ENCODE measurements around the gene CLCN3. TPM values are rescaled to one million over a fixed set of nuclear protein-coding genes. Genes with fewer than 3 reads are reported as not detected.

The CLCN3 gene
- total and polyA plus RNA-seq, 9 of the 15 experiments (the other 6 are each of a cell fraction or from before 2014, with no cell fraction given): 12.7 to 60.6 (median 38.5) TPM

- ChIA-PET POLR2A (interaction anchor here (0.6 to 0.7 kb wide), 2 partner anchors 128 to 286 kb away, joined by 3 read pairs; no protein-coding TSS in a partner anchor), CTCF (ENCODE audit: low intra/inter-chr PET ratio) (no interaction called here)
- H3K36me3 ChIP-seq (ENCODE audit: control insufficient read depth, insufficient read depth, low read length): peaks cover 13% of the 10 kb centered on the region; the same call in 2 of the 3 replicates
- no peaks in the 10 kb centered on the region for H4K20me1 ChIP-seq (replicated peaks; ENCODE audit: control insufficient read depth, insufficient read depth, low read length)
- no peaks in the 10 kb centered on the region; the same call in 1 of the 2 replicates for H3K9me3 ChIP-seq (replicated peaks; ENCODE audit: control insufficient read depth, insufficient read depth, low read depth, low read length)
- H3K4me1 ChIP-seq (replicated peaks in 1 of 2; ENCODE audit: control insufficient read depth in 2 of 2, insufficient read depth in 2 of 2, low read length in 2 of 2): peaks cover 4 to 20% of the 10 kb centered on the region in 2 experiments; a peak in 3 of 5 replicates
- TF ChIP-seq MTA3 (IDR thresholded peaks at IDR 0.05; ENCODE audit: borderline replicate concordance) (no peak), NR2C1 (IDR thresholded peaks at IDR 0.05) (0 out of 2 replicates have a peak, but pooled peaks have one; percentile 41), NR2C1 (tag; IDR thresholded peaks at IDR 0.05) (no peak)
- no peak overlapping the region for H2AFZ ChIP-seq (ENCODE audit: low read depth, low read length)
- H3K27ac ChIP-seq (ENCODE audit: extremely low read depth, low read depth, low read length): no peak overlapping the region
- no TSS peak for BruUV-seq (replicated peaks)
- H3K4me2 ChIP-seq (ENCODE audit: insufficient read depth, low read length): no peak overlapping the region
- H3K4me3 ChIP-seq: no peak overlapping the region
- in situ Hi-C loops (cut with MboI) (no loop called here), intact Hi-C loops (cut with micrococcal nuclease) (no loop called here)
- H3K9ac ChIP-seq (ENCODE audit: insufficient read depth in 1 of 2, low read depth in 2 of 2, low read length in 2 of 2): no peak overlapping the region
- FAIRE-seq: no peak
- H3K79me2 ChIP-seq (ENCODE audit: control insufficient read depth, insufficient read depth, low read length): peaks cover 81% of the 10 kb centered on the region
- no peaks in the 10 kb centered on the region for H3K27me3 ChIP-seq (ENCODE audit: control insufficient read depth in 2 of 2, insufficient read depth in 2 of 2, low read length in 2 of 2)
- no peaks in the 10 kb centered on the region for H3K9me1 ChIP-seq (ENCODE audit: control insufficient read depth, insufficient read depth, low read length)
- no peak for DNase-seq (ENCODE audit: extremely low read depth in 1 of 4, low spot score in 3 of 4)
- no peak for ATAC-seq
Measured at GRCh38 chr4:169652535-169652934, 32.2 kb downstream of the CLCN3 start.

GRCh38 chr4:169655401-169655800 is 35.0 kb downstream of the CLCN3 start:
- TF ChIP-seq ZNF121 (CRISPR knock-in tag; conservative IDR thresholded peaks at IDR 0.05) (peak; percentile 97), CBX3 (IDR thresholded peaks at IDR 0.05; ENCODE audit: borderline replicate concordance in 1 of 2, low read length in 2 of 2) (peak in 1 of 2 experiments; percentile 57; a peak in 2 of 3 replicates), ZNF586 (CRISPR knock-in tag; conservative IDR thresholded peaks at IDR 0.05) (no peak), CSDE1 (IDR thresholded peaks at IDR 0.05) (no peak), KDM1A (IDR thresholded peaks at IDR 0.05) (peak; percentile 38 to 41; a peak in 2 of 4 replicates), RBM25 (IDR thresholded peaks at IDR 0.05; ENCODE audit: low read depth, low read length, severe bottlenecking) (peak; percentile 47), BCOR (IDR thresholded peaks at IDR 0.05) (peak; percentile 56; the same call in 1 of the 2 replicates), FIP1L1 (IDR thresholded peaks at IDR 0.05; ENCODE audit: low read depth, low read length, poor library complexity, severe bottlenecking) (no peak)
- BruUV-seq (replicated peaks): no TSS peak
- Histone ChIP-seq H3K9me3 (replicated peaks; ENCODE audit: control insufficient read depth, insufficient read depth, low read depth, low read length) (no peaks in the 10 kb centered on the region; the same call in 1 of the 2 replicates), H3K4me2 (ENCODE audit: insufficient read depth, low read length) (no peak overlapping the region), H3K9me1 (ENCODE audit: control insufficient read depth, insufficient read depth, low read length) (no peaks in the 10 kb centered on the region), H3K9ac (ENCODE audit: insufficient read depth in 1 of 2, low read depth in 2 of 2, low read length in 2 of 2) (no peak overlapping the region), H3K27me3 (ENCODE audit: control insufficient read depth in 2 of 2, insufficient read depth in 2 of 2, low read length in 2 of 2) (no peaks in the 10 kb centered on the region), H4K20me1 (replicated peaks; ENCODE audit: control insufficient read depth, insufficient read depth, low read length) (no peaks in the 10 kb centered on the region), H3K27ac (ENCODE audit: extremely low read depth, low read depth, low read length) (no peak overlapping the region), H3K36me3 (ENCODE audit: control insufficient read depth, insufficient read depth, low read length) (peaks cover 13% of the 10 kb centered on the region; the same call in 2 of the 3 replicates), H3K4me1 (replicated peaks in 1 of 2; ENCODE audit: control insufficient read depth in 2 of 2, insufficient read depth in 2 of 2, low read length in 2 of 2) (peaks cover 0 to 10% of the 10 kb centered on the region in 2 experiments; a peak in 3 of 5 replicates), H3K79me2 (ENCODE audit: control insufficient read depth, insufficient read depth, low read length) (peaks cover 90% of the 10 kb centered on the region), H3K4me3 (no peak overlapping the region), H2AFZ (ENCODE audit: low read depth, low read length) (no peak overlapping the region)
- in situ Hi-C loops (cut with MboI) (loop anchor here (5.0 kb wide), 1 partner anchor 33 kb away; the partner anchor contains the start of gene CLCN3), intact Hi-C loops (cut with micrococcal nuclease) (no loop called here)
- DNase-seq (ENCODE audit: extremely low read depth in 1 of 4, low spot score in 3 of 4) (no peak), ATAC-seq (no peak), FAIRE-seq (no peak)
- ChIA-PET CTCF (ENCODE audit: low intra/inter-chr PET ratio) (no interaction called here), POLR2A (no interaction called here)
- WGBS (ENCODE audit: insufficient coverage, low coverage, missing lambda C conversion rate): 96% methylated on average over 6 of the region's 6 CpGs

Data from K562 (cell line).